Measurements from ENCODE around the gene MRPS16. TPM values are rescaled to one million over a fixed set of nuclear protein-coding genes. Genes with fewer than 3 reads are reported as not detected.

Gene MRPS16
- total and polyA plus RNA-seq, 9 of the 15 experiments (the other 6 are each of a cell fraction or from before 2014, with no cell fraction given): 65.0 to 239 (median 146) TPM

DNA sequence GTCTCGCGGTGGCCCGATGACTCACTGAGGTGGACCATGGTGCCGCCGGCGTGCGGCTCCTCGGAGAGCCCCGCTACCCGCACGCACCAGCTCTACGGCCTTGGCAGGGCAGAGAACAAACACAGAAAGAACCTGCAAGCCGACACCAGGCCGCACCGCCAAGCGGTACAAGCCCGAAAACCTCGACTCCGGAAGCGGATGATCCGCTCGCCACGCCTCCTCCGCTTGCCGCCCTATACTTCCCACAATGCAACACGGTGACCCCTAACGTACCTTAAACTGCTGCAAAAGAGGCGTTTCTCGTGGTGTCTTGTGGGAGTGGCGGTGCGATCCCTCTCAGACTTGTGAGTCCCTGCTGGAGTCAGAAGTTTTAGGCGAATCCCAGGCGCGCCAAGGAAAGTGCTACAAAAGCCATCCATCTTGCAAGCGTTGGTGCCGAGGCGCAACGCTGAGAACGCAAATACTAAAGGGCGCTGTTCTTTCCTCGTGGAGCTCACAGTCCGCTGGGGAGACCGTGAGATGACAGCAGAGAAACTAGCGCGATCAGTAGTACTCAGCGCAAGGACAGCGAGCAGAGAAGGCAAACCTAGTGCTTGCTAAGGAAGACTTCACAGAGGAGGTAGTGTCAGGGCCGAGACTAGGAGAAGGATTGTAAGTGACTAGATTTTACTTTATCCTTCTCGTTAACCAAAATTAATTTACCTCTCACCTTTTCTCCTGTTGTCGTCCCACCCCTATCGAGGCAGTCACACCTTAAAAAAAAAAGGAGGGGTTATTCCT is at the start of gene MRPS16 (continued):
- TF ChIP-seq ZNF511 (CRISPR knock-in tag; IDR thresholded peaks at IDR 0.05) (0 out of 2 replicates have a peak, but pooled peaks have one; percentile 62), TCF7L2 (IDR thresholded peaks at IDR 0.05; ENCODE audit: low read depth, low read length) (no peak), ZNF165 (CRISPR knock-in tag; IDR thresholded peaks at IDR 0.05; ENCODE audit: borderline replicate concordance) (0 out of 2 replicates have a peak, but pooled peaks have one; percentile 25), STAG1 (CRISPR knock-in tag; IDR thresholded peaks at IDR 0.05; ENCODE audit: borderline replicate concordance) (no peak), SNRNP70 (optimal IDR thresholded peaks at IDR 0.05; ENCODE audit: low read depth, low read length) (no peak), GABPA (tag; conservative IDR thresholded peaks at IDR 0.05; ENCODE audit: low read depth) (peak; percentile 94), GTF3C2 (IDR thresholded peaks at IDR 0.05; ENCODE audit: borderline replicate concordance, extremely low read depth, insufficient read length) (no peak), TCF7 (IDR thresholded peaks at IDR 0.05; ENCODE audit: borderline replicate concordance) (peak; percentile 37; the same call in 1 of the 2 replicates), NBN (IDR thresholded peaks at IDR 0.05; ENCODE audit: low read depth) (no peak), PCBP2 (IDR thresholded peaks at IDR 0.05; ENCODE audit: low read depth, low read length, poor library complexity, severe bottlenecking) (no peak), ZNF41 (CRISPR knock-in tag; conservative IDR thresholded peaks at IDR 0.05) (0 out of 2 replicates have a peak, but pooled peaks have one; percentile 28), RUNX1 (IDR thresholded peaks at IDR 0.05; ENCODE audit: low read depth) (no peak), TAF1 (IDR thresholded peaks at IDR 0.05; ENCODE audit: control insufficient read depth, extremely low read depth, insufficient read depth, low read length, severe bottlenecking) (peak; percentile 96), MECOM (CRISPR knock-in tag; IDR thresholded peaks at IDR 0.05) (no peak), HOXB6 (CRISPR knock-in tag; IDR thresholded peaks at IDR 0.05; ENCODE audit: borderline replicate concordance) (peak; percentile 5; the same call in 1 of the 2 replicates), ZNF830 (CRISPR knock-in tag; IDR thresholded peaks at IDR 0.05) (peak; percentile 47; the same call in 1 of the 2 replicates), XRCC5 (IDR thresholded peaks at IDR 0.05; ENCODE audit: low read depth, low read length) (0 out of 2 replicates have a peak, but pooled peaks have one; percentile 5), ZNF3 (CRISPR knock-in tag; IDR thresholded peaks at IDR 0.05) (no peak), HDAC1 (IDR thresholded peaks at IDR 0.05) (peak in 1 of 2 experiments; percentile 91; a peak in 2 of 4 replicates), SIN3B (IDR thresholded peaks at IDR 0.05; ENCODE audit: low read depth) (peak; percentile 80), GTF2F1 (IDR thresholded peaks at IDR 0.05; ENCODE audit: low read depth, low read length) (peak; percentile 70; the same call in 1 of the 2 replicates), MCM7 (IDR thresholded peaks at IDR 0.05) (no peak), ZNF695 (CRISPR knock-in tag; IDR thresholded peaks at IDR 0.05) (no peak)
- TF ChIP-seq, protein P1, sequence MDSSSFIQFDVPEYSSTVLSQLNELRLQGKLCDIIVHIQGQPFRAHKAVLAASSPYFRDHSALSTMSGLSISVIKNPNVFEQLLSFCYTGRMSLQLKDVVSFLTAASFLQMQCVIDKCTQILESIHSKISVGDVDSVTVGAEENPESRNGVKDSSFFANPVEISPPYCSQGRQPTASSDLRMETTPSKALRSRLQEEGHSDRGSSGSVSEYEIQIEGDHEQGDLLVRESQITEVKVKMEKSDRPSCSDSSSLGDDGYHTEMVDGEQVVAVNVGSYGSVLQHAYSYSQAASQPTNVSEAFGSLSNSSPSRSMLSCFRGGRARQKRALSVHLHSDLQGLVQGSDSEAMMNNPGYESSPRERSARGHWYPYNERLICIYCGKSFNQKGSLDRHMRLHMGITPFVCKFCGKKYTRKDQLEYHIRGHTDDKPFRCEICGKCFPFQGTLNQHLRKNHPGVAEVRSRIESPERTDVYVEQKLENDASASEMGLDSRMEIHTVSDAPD (CRISPR knock-in tag; IDR thresholded peaks at IDR 0.05): no peak
